Ovary (tissue), 9 donors: ENCODE measurements around the gene C4BPA. TPM values are rescaled to one million over a fixed set of nuclear protein-coding genes. Genes with fewer than 3 reads are reported as not detected.

Experiments used
- DNase-seq, 5 donors: peaks; one replicate each; pipeline ENCODE4 v3.0.0-alpha.2; 2019 to 2020
- H3K27ac ChIP-seq, 2 donors: fragments of 200-600 bp; one replicate each; pipeline versions ENCODE4 v1.5.1 to v1.8.0; 2019 to 2022
- H3K27me3 ChIP-seq: fragments of 200-600 bp; one replicate; pipeline ENCODE4 v1.8.0; 2022
- H3K36me3 ChIP-seq: fragments of 200-600 bp; sonication (generic); one replicate; pipeline ENCODE4 v1.5.1; 2019
- H3K4me1 ChIP-seq: one replicate; pipeline ENCODE4 v1.8.1; 2013; ENCODE audit warnings: mild to moderate bottlenecking, moderate library complexity; ENCODE audit not compliant: insufficient read depth
- H3K4me3 ChIP-seq: fragments of 200-600 bp; sonication (generic); one replicate; pipeline ENCODE4 v1.5.1; 2017
- H3K9me3 ChIP-seq, 2 donors: fragments of 200-600 bp in 1 of 2; sonication (generic) in 1 of 2; one replicate each; pipeline versions ENCODE4 v1.5.1 to v1.8.1; 2013 to 2019; ENCODE audit warnings: mild to moderate bottlenecking in 1 of 2, moderate library complexity in 1 of 2
- CTCF ChIP-seq, 3 donors: fragments of 450-650 bp in 2 of 3; fragments of 200-600 bp in 1 of 3; IDR thresholded peaks; one replicate each; pipeline versions ENCODE4 v1.5.1 to v1.8.0; 2016 to 2022; ENCODE audit warnings: antibody characterized with exemption in 3 of 3, mild to moderate bottlenecking in 1 of 3
- EP300 ChIP-seq: sonication (generic); formaldehyde crosslinking; IDR thresholded peaks from one replicate; pipeline ENCODE4 v1.6.1; 2017; ENCODE audit warnings: antibody characterized with exemption
- POLR2A ChIP-seq: fragments of 450-650 bp; IDR thresholded peaks from one replicate; pipeline ENCODE4 v1.6.1; 2017; ENCODE audit warnings: antibody characterized with exemption, mild to moderate bottlenecking, moderate library complexity
- WGBS, 3 donors: extraction: QIAGEN DNeasy Blood & Tissue Kit in 1 of 3; methylation state at CpG; one replicate each; pipeline versions ENCODE4 v1.1.5 to v1.1.7; 2013 to 2017; 5-methylcytosine and 5-hydroxymethylcytosine counted together
- intact Hi-C, 4 donors: fragments of 100-400 bp; cut with DNase I; formaldehyde crosslinking; loops; one replicate each; pipeline versions ENCODE4 v1.11.0 to v1.15.1; 2022 to 2023
- polyA plus RNA-seq, 2 donors: library from polyadenylated mRNA; stranded (reverse); fragments of 200-250 nt in 1 of 2; fragments of 350-450 nt in 1 of 2; fragmentation: Illumina TruSeq in 1 of 2; extraction: RNeasy Lipid Tissue Mini Kit (QIAGEN cat#74804) in 1 of 2; gene quantifications; one replicate each; pipeline ENCODE4 v1.2.3, GENCODE V29; 2013 to 2014
- total RNA-seq, 7 donors: library from RNA; depleted of rRNA in 2 of 7; stranded (reverse); fragments of >200 nt in 2 of 7; fragmentation: NEBNext Ultra II Directional in 3 of 7; extraction: Animal tissue kit (Norgen Biotek cat#: 25700) in 3 of 7; gene quantifications; one replicate each; pipeline versions ENCODE4 v1.1.0 to v1.2.4, GENCODE V29; 2016 to 2023
- donor health status: DM: no; HTN: no; CAD: no; lungs with moderate emphysema.
- donor health status: DM: no; HTN: no; CAD: no.
- donor health status: Bipolar disorder and iron deficiency.
- donor health status: DM: yes; HTN: yes; CAD: no.
- donor health status: DM: no; HTN: no; CAD: no.
- donor health status: DM: yes; HTN: yes; CAD: no.

The C4BPA gene
- total and polyA plus RNA-seq, 9 donors = 0.23 to 3.5 (median 1.1) TPM

DNA sequence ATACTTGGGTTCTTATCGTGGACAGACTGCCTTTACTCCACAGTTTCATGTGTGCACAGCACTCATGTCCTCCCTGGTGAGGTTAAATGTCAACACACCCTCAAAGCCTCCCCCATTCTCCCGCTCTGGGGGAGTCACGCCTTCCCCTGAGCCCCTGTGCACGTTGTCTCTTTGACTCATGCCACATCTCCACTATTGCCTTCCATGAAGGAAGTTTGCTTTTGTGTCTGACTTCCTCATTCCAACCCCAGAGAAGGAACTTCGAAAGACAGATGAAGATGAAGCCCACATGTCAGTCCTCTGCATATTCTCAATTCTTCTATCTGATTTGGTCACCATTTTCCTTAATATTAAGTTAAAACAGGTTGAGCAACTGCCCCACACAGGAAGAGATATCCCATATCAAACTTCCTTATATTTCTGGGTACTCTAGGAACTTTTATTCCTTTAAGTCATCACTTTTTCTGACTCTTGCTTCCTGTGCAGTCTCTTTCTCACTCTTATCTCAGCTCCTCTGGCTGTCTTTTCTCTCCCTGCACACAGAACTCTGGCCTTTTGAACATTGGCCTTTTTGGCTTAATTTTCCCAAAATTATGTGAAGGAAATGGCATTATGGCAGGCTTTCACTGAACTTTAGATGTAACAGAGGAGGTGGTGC lies 41.5 kb downstream of the C4BPA start:
- no peak for DNase-seq

DNA sequence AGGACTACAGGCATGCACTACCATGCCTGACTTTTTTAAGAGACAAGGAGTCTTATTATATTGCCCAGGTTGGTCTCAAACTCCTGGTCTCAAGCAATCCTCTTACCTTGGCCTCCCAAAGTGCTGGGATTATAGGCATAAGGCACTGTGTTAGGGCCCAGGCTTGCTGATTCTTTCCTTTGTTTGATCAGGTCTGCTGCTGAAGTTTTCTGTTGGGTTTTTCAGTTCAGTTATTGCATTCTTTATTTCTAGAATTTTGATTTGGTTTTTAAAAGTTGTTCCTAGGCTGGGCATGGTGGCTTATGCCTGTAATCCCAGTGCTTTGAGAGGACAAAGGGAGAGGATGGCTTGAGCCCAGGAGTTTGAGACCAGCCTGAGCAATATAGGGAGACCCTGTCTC lies 47.9 kb downstream of the C4BPA start:
- no peak for DNase-seq
- Histone ChIP-seq H3K27me3 (no peaks in the 10 kb centered on the region), H3K27ac (no peak overlapping the region), H3K9me3 (no peaks in the 10 kb centered on the region), H3K36me3 (no peaks in the 10 kb centered on the region), H3K4me1 (no peaks in the 10 kb centered on the region), H3K4me3 (no peak overlapping the region)
- TF ChIP-seq POLR2A (no peak), EP300 (no peak)
- intact Hi-C loops = no loop called here

More for the DNA sequence above, 41.5 kb downstream of the C4BPA start:
- no peaks in the 10 kb centered on the region for H3K4me1 ChIP-seq
- H3K9me3 ChIP-seq = no peaks in the 10 kb centered on the region
- no peaks in the 10 kb centered on the region for H3K27me3 ChIP-seq
- H3K36me3 ChIP-seq = no peaks in the 10 kb centered on the region
- intact Hi-C loops = no loop called here
- TF ChIP-seq POLR2A = no peak
- TF ChIP-seq EP300 = no peak
- 78 to 86% (median 81%) methylated on average over 5 of the region's 5 CpGs for WGBS, 3 donors
- no peak overlapping the region for H3K4me3 ChIP-seq
- no peak overlapping the region for H3K27ac ChIP-seq

GRCh38 chr1:207152792-207153468 lies 48.9 kb downstream of the C4BPA start:
- H3K4me1 ChIP-seq = no peaks in the 10 kb centered on the region
- intact Hi-C loops = no loop called here
- no peak overlapping the region for H3K27ac ChIP-seq
- no peaks in the 10 kb centered on the region for H3K27me3 ChIP-seq
- no peaks in the 10 kb centered on the region for H3K9me3 ChIP-seq
- TF ChIP-seq POLR2A (no peak), CTCF (IDR thresholded peaks at IDR 0.05) (no peak), EP300 (no peak)
- no peak overlapping the region for H3K4me3 ChIP-seq
- no peak for DNase-seq
- 87 to 98% (median 97%) methylated on average over 5 of the region's 5 CpGs for WGBS, 3 donors
- H3K36me3 ChIP-seq = no peaks in the 10 kb centered on the region

DNA sequence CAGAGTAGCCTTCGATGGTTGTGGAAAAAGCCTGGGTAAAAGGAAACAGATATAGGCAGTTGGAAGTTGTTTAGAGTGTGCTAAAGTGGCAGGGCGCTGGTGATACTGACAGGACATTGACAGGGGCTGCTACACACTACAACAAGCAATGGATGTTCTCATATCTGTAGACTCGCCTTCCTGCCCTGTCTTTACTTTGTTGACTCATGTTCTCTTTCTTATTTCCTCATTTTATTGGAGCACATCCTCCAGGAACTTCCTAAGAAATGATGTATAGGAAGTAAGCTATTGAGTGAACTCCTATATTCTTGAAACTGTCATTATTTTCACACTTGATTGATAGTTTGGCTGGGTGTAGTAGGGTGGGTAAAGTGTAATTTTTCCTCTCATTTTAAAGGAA lies 51.0 kb downstream of the C4BPA start:
- H3K27me3 ChIP-seq = no peaks in the 10 kb centered on the region
- TF ChIP-seq CTCF (IDR thresholded peaks at IDR 0.05) (no peak), EP300 (no peak), POLR2A (no peak)
- no peaks in the 10 kb centered on the region for H3K9me3 ChIP-seq
- intact Hi-C loops = no loop called here
- no peak overlapping the region for H3K27ac ChIP-seq
- no peaks in the 10 kb centered on the region for H3K36me3 ChIP-seq
- DNase-seq = no peak
- 87 to 92% (median 91%) methylated on average over 3 of the region's 3 CpGs for WGBS, 3 donors
- H3K4me1 ChIP-seq = no peaks in the 10 kb centered on the region
- H3K4me3 ChIP-seq = no peak overlapping the region

DNA sequence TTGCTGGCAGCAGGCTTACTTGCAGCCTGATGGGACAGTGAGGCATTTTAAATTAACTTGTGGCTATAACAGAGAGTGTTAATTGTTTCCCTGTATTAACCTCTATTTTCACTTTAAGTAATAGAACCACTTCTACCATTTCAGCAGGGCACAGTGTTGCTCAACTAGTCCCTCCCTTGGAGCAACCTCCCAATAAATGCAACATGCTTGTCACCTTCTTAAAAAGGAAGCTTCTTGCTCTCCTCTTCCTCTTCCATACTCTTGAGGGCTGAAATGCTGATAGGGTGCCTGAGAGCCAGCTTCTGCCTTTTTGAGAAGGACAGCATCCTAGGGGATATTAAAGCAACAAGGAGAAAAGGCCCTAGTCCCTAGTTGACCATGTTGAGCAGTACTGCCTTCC lies 52.1 kb downstream of the C4BPA start:
- TF ChIP-seq CTCF (IDR thresholded peaks at IDR 0.05) (no peak), POLR2A (no peak), EP300 (no peak)
- no peaks in the 10 kb centered on the region for H3K4me1 ChIP-seq
- H3K36me3 ChIP-seq = no peaks in the 10 kb centered on the region
- no peak overlapping the region for H3K4me3 ChIP-seq
- intact Hi-C loops = no loop called here
- no peak overlapping the region for H3K27ac ChIP-seq
- no peaks in the 10 kb centered on the region for H3K27me3 ChIP-seq
- H3K9me3 ChIP-seq = no peaks in the 10 kb centered on the region
- DNase-seq = no peak
